GM12864 (cell line): ENCODE data around the gene ADAM15.

Experiments used
- DNase-seq: peaks from one replicate; pipeline ENCODE4 v3.0.0-alpha.2; 2011; ENCODE audit warnings: low read depth
- H3K4me3 ChIP-seq: 2 replicates; pipeline ENCODE4 v1.5.1; 2011; ENCODE audit warnings: mild to moderate bottlenecking, low read depth, low read length, control low read depth
- TF ChIP-seq, protein P1 (sequence below): IDR thresholded peaks from 2 replicates; pipeline ENCODE4 v1.5.1; 2011; ENCODE audit warnings: low read depth, mild to moderate bottlenecking, moderate library complexity, low read length, control low read depth, inconsistent platforms; ENCODE audit errors: missing control alignments

ADAM15 gene

DNA sequence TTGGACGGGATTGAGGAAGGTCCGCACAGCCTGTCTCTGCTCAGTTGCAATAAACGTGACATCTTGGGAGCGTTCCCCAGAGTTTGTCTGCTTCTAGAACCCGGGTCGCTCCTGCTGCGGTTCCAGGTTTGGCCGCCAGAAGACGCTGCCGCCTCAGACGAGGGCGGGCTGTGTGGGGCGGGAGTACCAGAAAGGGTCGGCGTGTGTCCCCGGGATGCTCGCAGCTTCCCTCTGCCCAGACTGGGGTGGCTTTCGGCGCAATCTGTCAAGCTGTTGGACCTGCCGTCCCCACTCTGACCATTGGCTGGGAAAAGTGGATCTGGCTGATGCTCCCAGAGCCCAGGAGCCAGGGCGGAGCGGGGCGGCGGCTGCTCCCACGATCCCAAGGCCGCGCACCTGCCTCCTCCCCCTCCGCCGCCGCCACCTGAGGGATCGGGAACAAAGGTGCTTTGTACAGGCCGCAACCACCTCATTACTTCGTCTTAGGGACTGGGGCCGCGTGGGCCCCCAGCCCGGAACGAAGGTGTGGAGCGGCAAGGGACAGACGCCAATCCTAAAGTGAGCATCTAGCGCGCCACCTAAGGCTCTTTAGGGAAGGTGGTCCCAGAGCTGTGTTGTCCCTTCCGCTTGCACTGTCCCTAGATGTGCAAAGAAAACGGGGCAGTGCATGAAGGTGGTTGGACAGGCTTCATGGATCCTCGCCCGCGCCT is 11.7 kb downstream of the ADAM15 start:
- peak overlapping the region; percentile 89 for H3K4me3 ChIP-seq
- no peak for DNase-seq
- TF ChIP-seq, protein P1, sequence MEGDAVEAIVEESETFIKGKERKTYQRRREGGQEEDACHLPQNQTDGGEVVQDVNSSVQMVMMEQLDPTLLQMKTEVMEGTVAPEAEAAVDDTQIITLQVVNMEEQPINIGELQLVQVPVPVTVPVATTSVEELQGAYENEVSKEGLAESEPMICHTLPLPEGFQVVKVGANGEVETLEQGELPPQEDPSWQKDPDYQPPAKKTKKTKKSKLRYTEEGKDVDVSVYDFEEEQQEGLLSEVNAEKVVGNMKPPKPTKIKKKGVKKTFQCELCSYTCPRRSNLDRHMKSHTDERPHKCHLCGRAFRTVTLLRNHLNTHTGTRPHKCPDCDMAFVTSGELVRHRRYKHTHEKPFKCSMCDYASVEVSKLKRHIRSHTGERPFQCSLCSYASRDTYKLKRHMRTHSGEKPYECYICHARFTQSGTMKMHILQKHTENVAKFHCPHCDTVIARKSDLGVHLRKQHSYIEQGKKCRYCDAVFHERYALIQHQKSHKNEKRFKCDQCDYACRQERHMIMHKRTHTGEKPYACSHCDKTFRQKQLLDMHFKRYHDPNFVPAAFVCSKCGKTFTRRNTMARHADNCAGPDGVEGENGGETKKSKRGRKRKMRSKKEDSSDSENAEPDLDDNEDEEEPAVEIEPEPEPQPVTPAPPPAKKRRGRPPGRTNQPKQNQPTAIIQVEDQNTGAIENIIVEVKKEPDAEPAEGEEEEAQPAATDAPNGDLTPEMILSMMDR, result peak; percentile 97

DNA sequence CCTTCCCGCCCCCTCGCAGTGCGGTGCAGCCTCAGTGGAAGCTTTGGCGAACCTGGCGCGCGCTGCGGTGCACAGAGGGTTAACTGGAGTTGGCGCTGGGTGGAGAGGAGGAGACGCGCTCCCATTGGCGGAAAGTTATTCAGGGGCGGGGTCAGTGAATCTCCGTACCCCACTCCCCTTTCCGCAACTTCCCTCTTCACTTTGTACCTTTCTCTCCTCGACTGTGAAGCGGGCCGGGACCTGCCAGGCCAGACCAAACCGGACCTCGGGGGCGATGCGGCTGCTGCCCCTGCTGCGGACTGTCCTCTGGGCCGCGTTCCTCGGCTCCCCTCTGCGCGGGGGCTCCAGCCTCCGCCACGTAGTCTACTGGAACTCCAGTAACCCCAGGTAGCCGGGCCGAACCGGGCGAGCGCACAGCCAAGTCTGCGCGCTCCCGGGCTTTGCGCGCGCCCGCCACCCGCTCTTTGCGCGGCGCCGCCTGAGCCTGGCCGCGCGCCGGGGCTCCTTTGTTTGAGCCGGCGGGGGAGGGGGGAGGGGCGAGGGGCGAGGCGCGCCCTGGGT is 12.5 kb downstream of the ADAM15 start, which contains the start of gene EFNA4:
TSS of gene EFNA4 (plus strand) at position 191 of the 561 bp plus-strand sequence. CDS start at position 275, 84 bp downstream.
- H3K4me3 ChIP-seq, result peak within 1 kb of the TSS; percentile 89
- DNase-seq, result peak; percentile 76
- TF ChIP-seq, protein P1, result no peak

DNA sequence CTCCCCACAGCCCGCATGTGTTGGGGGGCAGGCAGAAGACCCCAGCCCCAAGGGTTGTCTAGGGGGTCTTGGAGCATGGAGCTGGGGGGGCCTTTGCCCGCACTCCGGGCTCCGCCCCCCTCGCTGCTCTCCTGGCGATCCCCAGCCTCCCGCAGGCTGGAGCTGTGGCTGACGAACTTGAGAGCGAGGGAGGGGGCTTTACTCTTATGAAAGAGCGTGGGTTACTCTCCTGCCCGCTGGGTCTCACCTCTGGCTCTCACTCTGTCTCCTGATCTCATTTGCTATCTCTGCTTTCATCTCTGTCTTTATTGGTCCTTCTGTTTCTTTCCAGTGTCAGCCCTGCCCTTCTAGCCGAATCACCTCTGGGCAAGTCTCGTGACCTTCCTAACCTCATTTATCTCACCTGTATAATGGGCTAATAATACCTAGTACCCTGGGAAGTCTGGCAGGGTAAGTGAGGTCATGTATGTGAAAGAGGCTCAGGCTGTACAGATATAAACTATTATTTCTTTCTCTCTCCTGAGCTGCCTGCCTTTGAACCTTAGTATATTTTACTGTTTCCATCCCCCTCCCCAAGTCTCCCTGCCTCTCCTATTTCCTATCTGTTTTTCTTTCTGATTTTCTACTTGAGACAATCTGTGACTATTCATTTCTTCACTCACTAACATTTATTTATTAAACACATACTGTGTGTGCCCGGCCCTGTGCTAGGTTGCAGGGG is 13.2 kb downstream of the ADAM15 start:
- TF ChIP-seq, protein P1, result no peak
- peak overlapping the region; percentile 89 for H3K4me3 ChIP-seq
- DNase-seq, result no peak

DNA sequence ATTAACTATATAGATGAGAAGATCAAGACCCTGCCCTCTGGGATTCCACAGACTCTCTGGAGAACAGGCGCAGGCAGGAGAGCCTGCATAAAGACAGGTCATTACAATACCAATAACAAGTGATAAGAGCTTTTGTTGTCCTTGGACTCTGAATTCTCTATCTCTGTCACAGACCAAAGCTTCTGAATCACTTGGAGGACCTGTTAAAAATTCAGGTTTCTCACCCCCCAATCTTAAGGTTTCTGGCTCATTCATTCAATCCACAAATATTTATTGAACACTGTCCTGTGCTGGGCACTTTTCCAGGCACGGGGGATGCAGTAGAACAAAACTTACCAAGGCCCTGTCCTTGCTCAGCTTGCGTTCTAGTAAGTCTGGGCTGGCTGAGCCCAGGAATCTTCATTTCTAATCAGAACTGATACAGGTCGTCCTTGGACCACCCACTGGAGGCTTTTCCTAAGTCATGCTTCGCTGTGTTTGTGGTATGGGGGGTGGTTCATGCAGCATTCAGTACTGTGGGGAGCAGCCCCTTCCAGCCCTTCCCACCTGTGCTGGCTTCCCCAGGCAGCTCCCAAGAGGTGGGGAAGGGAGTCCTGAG is 13.8 kb downstream of the ADAM15 start:
- no peak for DNase-seq
- H3K4me3 ChIP-seq, result no peak overlapping the region
- TF ChIP-seq, protein P1, result no peak

DNA sequence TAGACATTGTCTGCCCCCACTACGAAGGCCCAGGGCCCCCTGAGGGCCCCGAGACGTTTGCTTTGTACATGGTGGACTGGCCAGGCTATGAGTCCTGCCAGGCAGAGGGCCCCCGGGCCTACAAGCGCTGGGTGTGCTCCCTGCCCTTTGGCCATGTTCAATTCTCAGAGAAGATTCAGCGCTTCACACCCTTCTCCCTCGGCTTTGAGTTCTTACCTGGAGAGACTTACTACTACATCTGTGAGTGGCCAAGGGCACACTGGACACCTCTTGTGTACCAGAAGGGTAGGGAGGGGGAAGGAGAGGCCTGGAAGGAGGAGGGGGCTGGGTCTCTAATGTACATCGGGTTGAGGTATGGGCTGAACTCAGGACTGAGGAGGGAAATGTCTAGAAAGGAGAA is 15.7 kb downstream of the ADAM15 start:
- no peak for DNase-seq
- no peak overlapping the region for H3K4me3 ChIP-seq
- TF ChIP-seq, protein P1, result no peak

DNA sequence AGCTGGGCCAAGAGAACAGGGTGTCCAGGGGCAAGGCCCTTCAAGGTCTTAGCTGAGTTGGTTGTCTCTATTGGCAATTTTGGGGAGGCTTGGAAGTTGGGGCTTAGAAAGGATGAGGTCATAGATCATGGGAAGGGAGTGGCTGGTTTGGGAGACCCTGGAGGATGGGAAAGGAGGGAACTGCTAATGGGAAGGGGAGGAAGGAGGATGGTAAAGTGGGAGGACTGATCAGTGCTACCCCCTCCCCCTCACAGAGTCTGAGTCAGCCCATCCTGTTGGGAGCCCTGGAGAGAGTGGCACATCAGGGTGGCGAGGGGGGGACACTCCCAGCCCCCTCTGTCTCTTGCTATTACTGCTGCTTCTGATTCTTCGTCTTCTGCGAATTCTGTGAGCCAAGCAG is 17.5 kb downstream of the ADAM15 start:
- no peak for DNase-seq
- TF ChIP-seq, protein P1, result no peak
- no peak overlapping the region for H3K4me3 ChIP-seq
